Measurements from ENCODE around the gene HMMR. TPM values are rescaled to one million over a fixed set of nuclear protein-coding genes. Genes with fewer than 3 reads are reported as not detected.
"Not testable (repeated sequence)": the region's sequence is repeated elsewhere in the genome, so short reads cannot be mapped to it uniquely, and the experiment has no call there.

HMMR gene
- total and polyA plus RNA-seq, 7 donors, result 0.14 to 1.4 (median 0.49) TPM

DNA sequence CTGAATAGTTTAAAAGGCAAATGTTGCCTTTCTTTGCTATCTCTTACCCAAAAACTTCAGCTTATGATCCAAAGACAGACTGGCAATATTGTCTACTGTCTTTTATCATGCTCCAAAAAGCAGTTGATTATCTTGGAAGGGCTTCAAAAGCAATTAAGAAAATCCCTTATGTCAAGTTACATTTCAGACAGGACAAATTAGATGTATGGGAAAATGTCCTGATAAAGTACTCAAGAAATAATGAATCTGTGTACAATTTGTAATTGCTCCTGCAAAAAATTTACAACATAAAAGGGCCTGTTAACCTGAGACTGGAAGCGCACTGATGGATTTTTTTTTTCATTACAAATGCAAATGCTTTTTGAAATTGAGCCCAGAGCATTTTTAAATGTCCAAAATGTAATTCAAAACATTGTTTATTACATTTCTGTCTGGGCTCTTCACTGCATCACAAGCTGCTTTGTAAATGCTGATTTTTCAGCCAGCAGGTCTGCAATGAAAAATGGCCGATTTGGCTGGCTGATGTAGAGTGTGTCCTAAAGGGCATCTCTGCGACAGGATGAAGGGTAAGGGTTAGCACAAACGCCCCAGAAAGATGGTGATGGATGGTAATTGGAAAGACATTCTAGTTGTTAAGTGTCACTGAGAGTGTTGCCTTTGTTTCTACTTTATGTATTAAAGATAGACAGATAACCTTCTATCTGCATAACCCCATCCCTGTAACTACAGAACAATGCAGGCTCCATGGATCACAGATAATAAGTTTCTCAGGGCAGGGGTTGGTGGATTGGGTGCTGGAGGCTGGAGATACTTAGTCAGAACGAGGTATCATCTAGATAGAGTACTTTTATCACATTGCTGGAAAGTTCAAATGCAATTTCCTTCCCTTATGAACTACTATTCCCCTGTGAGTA, 72.0 kb downstream of the HMMR start:
- Histone ChIP-seq H3K4me1 (no peaks in the 10 kb centered on the region), H3K9me3 (no peaks in the 10 kb centered on the region), H3K27ac (no peak overlapping the region), H3K27me3 (ENCODE audit: insufficient read depth in 3 of 3, low read length in 2 of 3) (no peaks in the 10 kb centered on the region), H3K4me3 (no peak overlapping the region), H3K36me3 (ENCODE audit: insufficient read depth in 1 of 2, low read depth in 1 of 2) (no peaks in the 10 kb centered on the region)
- ATAC-seq, result no peak
- DNase-seq, result no peak
- intact Hi-C loops (cut with DNase I), result no loop called here
- 58% methylated on average over 5 of the region's 5 CpGs for WGBS, 3 donors
- TF ChIP-seq, protein P1, sequence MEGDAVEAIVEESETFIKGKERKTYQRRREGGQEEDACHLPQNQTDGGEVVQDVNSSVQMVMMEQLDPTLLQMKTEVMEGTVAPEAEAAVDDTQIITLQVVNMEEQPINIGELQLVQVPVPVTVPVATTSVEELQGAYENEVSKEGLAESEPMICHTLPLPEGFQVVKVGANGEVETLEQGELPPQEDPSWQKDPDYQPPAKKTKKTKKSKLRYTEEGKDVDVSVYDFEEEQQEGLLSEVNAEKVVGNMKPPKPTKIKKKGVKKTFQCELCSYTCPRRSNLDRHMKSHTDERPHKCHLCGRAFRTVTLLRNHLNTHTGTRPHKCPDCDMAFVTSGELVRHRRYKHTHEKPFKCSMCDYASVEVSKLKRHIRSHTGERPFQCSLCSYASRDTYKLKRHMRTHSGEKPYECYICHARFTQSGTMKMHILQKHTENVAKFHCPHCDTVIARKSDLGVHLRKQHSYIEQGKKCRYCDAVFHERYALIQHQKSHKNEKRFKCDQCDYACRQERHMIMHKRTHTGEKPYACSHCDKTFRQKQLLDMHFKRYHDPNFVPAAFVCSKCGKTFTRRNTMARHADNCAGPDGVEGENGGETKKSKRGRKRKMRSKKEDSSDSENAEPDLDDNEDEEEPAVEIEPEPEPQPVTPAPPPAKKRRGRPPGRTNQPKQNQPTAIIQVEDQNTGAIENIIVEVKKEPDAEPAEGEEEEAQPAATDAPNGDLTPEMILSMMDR (IDR thresholded peaks at IDR 0.05), result no peak

DNA sequence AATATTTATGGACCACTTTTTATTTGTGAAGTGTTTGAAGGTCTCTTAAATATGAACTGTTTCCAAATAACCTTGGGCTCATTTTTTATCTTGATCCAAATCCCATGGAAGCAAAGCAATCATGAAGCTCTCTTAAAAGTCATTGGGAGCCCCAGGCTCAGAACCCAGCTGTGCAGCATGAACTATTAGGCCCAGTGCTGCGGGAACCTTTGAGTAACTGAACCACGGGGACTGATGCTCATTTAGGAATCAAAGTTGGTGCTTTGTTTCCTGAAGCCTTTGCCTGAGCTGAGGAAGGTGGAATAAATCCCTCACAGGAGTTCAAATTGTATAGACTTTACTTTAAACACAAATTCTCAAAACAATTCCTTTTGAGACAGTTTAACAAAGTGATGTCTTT, 72.8 kb downstream of the HMMR start:
- 34 to 54% (median 46%) methylated on average over 2 of the region's 2 CpGs for WGBS, 3 donors
- intact Hi-C loops (cut with DNase I), result no loop called here
- no peaks in the 10 kb centered on the region for H3K4me1 ChIP-seq
- no peak overlapping the region for H3K4me3 ChIP-seq
- ATAC-seq, result no peak
- TF ChIP-seq, protein P1 (IDR thresholded peaks at IDR 0.05), result no peak
- no peaks in the 10 kb centered on the region for H3K9me3 ChIP-seq
- no peaks in the 10 kb centered on the region for H3K27me3 ChIP-seq (ENCODE audit: insufficient read depth in 3 of 3, low read length in 2 of 3)
- H3K27ac ChIP-seq, result no peak overlapping the region
- no peak for DNase-seq
- no peaks in the 10 kb centered on the region for H3K36me3 ChIP-seq (ENCODE audit: insufficient read depth in 1 of 2, low read depth in 1 of 2)

DNA sequence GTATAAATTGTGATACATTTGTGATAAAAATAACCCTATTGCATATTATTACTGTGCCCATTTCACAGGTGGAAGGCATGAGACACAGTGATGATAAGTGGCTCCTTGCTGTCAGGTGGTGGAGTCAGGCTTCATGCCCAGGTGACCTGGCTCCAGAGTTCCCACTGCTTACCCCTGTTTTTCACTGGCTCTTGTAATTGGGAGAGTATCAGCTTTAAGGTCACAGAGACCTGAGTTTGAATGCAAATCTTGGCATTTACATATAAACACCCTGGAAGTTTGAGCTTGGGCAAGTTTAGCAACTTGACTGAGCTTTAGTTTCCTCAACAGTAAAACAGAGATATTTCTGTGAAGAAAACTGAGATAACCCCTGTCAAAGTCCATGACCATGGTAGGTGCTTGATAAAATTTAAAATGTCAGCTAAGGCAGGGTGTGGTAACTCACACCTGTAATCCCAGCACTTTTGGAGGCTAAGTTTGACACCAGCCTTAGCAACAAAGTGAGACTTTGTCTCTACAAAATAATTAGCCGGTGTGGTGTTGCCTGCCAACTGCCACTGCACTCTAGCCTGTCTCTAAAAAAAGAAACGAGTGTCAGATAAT, 74.2 kb downstream of the HMMR start:
- no peak for ATAC-seq
- Histone ChIP-seq H3K27me3 (ENCODE audit: insufficient read depth in 3 of 3, low read length in 2 of 3) (no peaks in the 10 kb centered on the region), H3K4me3 (no peak overlapping the region), H3K9me3 (no peaks in the 10 kb centered on the region), H3K36me3 (ENCODE audit: insufficient read depth in 1 of 2, low read depth in 1 of 2) (no peaks in the 10 kb centered on the region), H3K27ac (no peak overlapping the region), H3K4me1 (no peaks in the 10 kb centered on the region)
- intact Hi-C loops (cut with DNase I), result no loop called here
- 18 to 46% (median 23%) methylated on average over 2 of the region's 2 CpGs for WGBS, 3 donors
- no peak for DNase-seq
- TF ChIP-seq, protein P1 (IDR thresholded peaks at IDR 0.05), result no peak

DNA sequence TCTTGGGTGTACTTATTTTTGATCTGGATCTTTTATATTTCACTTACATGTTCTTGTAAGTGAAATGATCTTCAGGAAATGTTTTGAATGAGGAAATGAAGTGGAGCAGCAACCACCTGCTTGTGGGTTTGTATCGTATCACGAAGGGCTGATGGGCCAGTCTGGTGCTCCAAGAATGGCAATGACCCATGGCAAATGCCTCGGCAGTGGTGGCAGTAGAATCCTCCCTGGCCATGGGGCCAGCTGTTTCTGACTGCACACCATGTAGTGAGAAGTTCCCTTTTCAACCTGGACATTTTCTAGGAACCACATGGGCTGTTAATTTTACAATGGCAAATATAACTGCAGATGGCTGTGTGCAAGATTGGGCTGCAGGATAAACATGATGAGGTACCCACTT, 74.9 kb downstream of the HMMR start:
- no peaks in the 10 kb centered on the region for H3K9me3 ChIP-seq
- intact Hi-C loops (cut with DNase I), result no loop called here
- H3K4me1 ChIP-seq, result no peaks in the 10 kb centered on the region
- H3K27ac ChIP-seq, result no peak overlapping the region
- ATAC-seq, result no peak
- H3K36me3 ChIP-seq (ENCODE audit: insufficient read depth in 1 of 2, low read depth in 1 of 2), result no peaks in the 10 kb centered on the region
- no peaks in the 10 kb centered on the region for H3K27me3 ChIP-seq (ENCODE audit: insufficient read depth in 3 of 3, low read length in 2 of 3)
- DNase-seq, result no peak
- 34 to 53% (median 37%) methylated on average over 3 of the region's 3 CpGs for WGBS, 3 donors
- TF ChIP-seq, protein P1 (IDR thresholded peaks at IDR 0.05), result no peak
- no peak overlapping the region for H3K4me3 ChIP-seq

DNA sequence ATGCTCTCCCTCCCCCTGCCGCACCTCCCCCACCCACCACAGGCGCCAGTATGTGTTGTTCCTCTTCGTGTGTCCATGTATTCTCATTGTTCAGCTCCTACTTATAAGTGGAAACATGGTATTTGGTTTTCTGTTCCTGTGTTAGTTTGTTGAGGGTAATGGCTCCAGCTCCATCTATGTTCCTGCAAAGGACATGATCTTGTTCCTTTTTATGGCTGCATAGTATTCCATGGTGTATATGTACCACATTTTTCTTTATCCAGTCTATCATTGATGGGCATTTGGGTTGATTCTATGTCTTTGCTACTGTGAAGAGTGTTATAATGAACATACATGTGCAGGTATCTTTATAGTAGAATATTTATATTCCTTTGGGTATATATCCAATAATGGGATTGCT, 76.0 kb downstream of the HMMR start:
- H3K27me3 ChIP-seq (ENCODE audit: insufficient read depth in 3 of 3, low read length in 2 of 3); H3K27ac ChIP-seq; DNase-seq; H3K4me3 ChIP-seq; intact Hi-C loops (cut with DNase I); H3K9me3 ChIP-seq; H3K4me1 ChIP-seq; H3K36me3 ChIP-seq (ENCODE audit: insufficient read depth in 1 of 2, low read depth in 1 of 2); ATAC-seq: not testable (repeated sequence)
- WGBS, 3 donors, result 89 to 100% (median 92%) methylated on average over 3 of the region's 3 CpGs
